KOPT-K1 (cell line): ENCODE results near the gene EFCAB11.
A peak's percentile ranks its signal among the peaks of the same experiment; 100 is the strongest.

ENCODE experiments used
- H3K27ac ChIP-seq: fragments of 200-600 bp; sonication (generic); 2 replicates; pipeline ENCODE4 v1.5.1; 2016; ENCODE audit warnings: antibody characterized with exemption, mild to moderate bottlenecking, low read depth, low read length; ENCODE audit not compliant: poor library complexity, severe bottlenecking
- H3K36me3 ChIP-seq: fragments of 200-600 bp; sonication (generic); 2 replicates; pipeline ENCODE4 v1.5.1; 2017; ENCODE audit warnings: antibody characterized with exemption, mild to moderate bottlenecking, low read length, moderate library complexity; ENCODE audit not compliant: insufficient read depth
- H3K9me3 ChIP-seq: fragments of 200-600 bp; sonication (generic); 2 replicates; pipeline ENCODE4 v1.5.1; 2017; ENCODE audit warnings: antibody characterized with exemption, low read length, mild to moderate bottlenecking; ENCODE audit not compliant: insufficient read depth, poor library complexity, severe bottlenecking

EFCAB11 gene

DNA sequence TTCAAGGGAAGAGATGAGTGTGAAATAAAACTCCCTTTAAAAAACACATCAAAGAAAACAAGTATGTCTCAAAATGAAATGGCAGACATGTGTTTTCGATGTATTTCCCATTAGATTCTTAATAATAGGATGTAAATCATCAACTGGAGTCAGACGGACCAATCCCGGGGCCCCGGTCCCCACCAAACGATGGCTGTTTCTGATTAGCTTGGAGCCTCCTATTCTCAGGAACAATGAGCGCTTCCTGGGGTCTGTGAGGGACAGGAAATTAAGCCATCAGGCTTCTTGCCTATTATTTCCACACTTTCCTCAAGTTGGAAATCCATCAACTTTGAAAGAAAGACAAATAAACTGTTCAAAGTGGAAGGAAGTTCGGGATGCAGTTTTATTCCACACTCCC is 179.4 kb downstream of the EFCAB11 start:
- no peak overlapping the region for H3K27ac ChIP-seq

DNA sequence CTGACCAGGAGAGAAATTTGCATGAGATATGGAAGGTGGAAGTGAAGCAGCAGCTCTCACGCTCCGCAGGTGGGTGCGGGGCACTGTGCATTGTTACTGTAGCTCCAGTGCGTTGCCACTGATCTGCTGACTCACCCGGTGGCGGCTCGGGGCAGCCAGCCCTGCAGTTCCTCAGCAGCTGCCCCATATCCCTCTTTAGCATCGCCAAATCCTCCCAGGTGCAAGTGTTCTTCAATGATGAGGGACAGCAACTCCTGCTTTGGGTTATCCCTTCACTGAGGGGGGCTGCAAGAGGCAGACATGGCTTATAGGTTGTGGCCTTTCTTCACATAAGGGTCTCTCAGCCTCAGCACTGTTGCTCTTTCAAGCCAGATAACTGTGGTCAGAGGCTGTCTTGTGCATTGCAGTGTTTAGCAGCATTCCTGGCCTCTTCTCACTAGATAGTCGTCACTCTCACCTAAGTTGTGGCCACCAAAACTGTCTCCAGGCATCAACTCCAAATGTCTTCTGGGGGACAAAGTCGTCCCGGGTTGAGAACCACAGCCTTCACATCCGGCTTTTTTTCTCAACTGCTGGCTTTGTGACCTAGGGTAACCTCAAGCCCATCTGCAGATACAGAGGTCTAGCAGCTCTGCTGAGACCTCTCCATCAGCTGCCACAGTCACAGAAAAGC is 180.8 kb downstream of the EFCAB11 start:
- Histone ChIP-seq H3K9me3 (no peaks in the 10 kb centered on the region), H3K27ac (peak overlapping the region; percentile 60), H3K36me3 (no peaks in the 10 kb centered on the region)

More for the DNA sequence above, 179.4 kb downstream of the EFCAB11 start:
- Histone ChIP-seq H3K36me3 (no peaks in the 10 kb centered on the region), H3K9me3 (no peaks in the 10 kb centered on the region)

DNA sequence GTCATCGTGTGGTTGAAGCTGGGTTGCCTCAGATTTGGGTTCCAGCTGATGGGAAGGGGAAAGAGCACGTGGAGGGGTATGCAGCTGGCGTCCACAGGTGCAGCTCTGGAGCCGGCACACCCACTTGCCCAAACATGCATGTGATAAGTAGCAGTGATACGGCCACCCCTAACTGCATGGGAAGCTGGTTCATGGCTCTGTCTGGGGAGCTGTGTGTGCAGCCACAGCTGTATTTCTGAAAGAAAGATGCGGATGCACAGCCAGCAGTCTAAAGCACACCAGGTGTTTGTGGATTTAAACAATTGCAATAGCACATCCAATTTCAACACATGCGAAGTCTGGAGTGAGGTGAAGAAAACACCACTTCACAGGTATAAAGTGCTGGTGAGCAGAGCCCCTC is 181.4 kb downstream of the EFCAB11 start:
- Histone ChIP-seq H3K9me3 (no peaks in the 10 kb centered on the region), H3K36me3 (no peaks in the 10 kb centered on the region), H3K27ac (peak overlapping the region; percentile 60)

DNA sequence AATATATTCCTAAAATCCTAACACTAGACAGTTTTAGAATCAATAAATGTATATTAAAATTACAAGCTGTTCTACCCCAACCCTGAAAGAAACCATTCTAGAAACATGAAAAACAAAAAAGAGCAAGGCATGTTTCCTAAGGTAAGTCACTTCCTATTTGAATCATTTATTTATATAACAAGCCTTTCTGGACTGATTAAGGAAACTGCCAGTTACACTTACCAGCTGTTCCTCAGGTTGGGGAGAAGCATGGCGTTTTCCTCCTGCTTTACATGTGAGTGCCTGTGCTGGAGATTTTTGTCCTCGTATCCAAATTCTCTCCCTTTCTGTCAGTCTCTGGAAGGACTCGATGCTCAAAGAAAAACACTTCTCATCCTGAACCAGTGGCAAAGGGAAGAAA is 183.3 kb downstream of the EFCAB11 start:
- Histone ChIP-seq H3K36me3 (no peaks in the 10 kb centered on the region), H3K27ac (no peak overlapping the region), H3K9me3 (no peaks in the 10 kb centered on the region)

DNA sequence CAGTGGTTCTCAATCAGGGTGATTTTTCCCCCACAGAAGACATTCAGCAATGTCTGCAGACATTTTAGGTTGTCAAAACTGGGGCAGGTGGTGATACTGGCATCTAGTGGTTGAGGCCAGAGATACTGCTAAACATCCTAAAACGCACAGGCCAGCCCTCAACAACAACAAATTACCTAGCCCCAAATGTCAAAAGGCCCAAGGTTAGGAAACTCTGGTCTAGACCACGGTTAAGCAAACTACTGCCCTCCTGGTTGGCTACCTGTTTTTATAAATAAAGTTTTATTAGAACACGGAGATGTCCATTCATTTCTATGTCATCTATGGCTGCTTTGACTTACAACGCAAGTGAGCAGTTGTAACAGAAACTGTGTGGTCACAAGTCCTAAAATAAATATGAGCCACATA is 186.7 kb downstream of the EFCAB11 start:
- Histone ChIP-seq H3K9me3 (no peaks in the 10 kb centered on the region), H3K36me3 (no peaks in the 10 kb centered on the region), H3K27ac (no peak overlapping the region)

DNA sequence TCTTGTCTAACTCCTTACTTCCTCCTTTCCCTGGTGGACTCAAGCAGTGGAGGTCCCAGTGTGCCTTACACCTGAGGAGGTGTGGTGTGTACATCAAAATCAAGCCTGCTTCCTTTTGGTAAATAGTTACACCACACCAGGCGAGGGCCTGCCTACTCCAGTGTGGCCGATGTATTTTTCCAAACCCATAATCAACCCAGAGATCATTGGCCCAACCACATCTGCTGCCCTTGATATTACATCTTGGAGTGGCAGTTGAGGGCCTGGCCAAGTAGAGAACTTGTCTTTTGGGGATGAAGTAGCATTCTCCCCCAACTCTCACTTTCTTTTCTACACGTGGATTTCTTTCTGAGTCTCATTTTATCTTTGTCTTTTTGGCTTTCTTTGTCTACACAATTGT is 187.4 kb downstream of the EFCAB11 start:
- Histone ChIP-seq H3K27ac (no peak overlapping the region), H3K36me3 (no peaks in the 10 kb centered on the region), H3K9me3 (no peaks in the 10 kb centered on the region)

DNA sequence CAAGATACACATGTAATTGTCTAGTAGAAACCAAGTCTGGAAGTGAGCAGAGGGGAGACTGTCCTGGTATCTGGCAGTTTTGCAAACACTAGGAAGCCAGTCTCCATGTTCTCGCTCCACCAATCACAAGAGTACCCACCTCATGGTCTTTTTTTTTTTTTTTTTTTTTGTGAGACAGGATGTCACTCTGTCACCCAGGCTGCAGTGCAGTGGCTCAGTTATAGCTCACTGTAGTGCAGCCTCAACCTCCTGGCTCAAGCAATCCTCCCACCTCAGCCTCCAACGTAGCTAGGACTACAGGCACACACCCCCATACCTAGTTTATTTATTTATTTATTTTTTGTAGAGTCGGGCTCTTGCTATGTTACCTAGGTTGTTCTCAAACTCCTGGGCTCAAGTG is 189.2 kb downstream of the EFCAB11 start:
- H3K9me3 ChIP-seq, result no peaks in the 10 kb centered on the region
- H3K36me3 ChIP-seq, result no peaks in the 10 kb centered on the region
- H3K27ac ChIP-seq, result no peak overlapping the region

DNA sequence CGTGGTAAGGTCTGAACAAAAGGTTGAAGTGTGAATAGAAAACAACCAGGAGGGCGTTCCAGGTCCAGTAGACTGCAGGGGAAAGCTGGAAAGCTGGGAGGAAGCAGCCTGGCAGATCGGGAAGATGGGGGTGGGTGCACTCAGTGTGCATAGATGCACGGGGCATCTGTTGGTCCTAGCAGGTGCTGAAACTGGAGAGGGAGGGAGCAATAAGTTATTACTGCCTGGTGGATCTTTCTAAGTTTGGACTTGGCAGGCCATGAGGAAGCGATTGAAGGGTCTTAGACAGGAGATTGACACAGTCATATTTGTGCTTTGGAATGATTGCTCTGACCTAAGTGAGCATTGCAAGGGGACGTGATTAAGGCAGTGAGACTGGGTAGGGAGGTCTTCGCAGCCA is 194.4 kb downstream of the EFCAB11 start:
- no peaks in the 10 kb centered on the region for H3K36me3 ChIP-seq
- peaks cover 12% of the 10 kb centered on the region for H3K9me3 ChIP-seq
- H3K27ac ChIP-seq, result no peak overlapping the region

DNA sequence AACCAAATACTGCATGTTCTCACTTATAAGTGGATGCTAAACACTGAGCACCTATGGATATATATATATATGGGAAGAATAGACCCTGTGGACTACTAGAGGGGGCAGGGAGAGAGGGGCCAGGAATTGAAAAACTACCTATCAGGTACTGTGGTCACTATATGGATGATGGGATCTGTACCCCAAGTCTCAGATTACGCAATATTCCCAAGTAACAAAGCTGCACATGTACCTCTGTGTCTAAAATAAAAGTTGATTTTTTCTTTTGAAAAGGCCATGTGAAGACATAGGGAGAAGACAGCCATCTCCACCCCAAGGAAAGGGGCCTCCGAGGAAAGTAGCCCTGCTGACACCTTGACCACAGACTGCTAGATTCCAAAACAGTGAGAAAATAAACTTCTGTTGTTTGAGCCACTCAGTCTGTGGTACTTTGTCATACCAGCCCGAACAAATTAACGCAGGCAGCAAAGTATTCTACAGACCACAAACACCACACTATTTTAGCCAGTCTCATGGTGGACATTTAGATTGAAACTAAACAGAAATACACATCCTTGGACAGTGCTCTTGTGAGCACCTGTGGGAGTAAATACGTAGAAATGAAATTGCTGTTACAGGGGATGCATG is 197.1 kb downstream of the EFCAB11 start:
- Histone ChIP-seq H3K9me3 (peaks cover 12% of the 10 kb centered on the region), H3K27ac (no peak overlapping the region), H3K36me3 (no peaks in the 10 kb centered on the region)

DNA sequence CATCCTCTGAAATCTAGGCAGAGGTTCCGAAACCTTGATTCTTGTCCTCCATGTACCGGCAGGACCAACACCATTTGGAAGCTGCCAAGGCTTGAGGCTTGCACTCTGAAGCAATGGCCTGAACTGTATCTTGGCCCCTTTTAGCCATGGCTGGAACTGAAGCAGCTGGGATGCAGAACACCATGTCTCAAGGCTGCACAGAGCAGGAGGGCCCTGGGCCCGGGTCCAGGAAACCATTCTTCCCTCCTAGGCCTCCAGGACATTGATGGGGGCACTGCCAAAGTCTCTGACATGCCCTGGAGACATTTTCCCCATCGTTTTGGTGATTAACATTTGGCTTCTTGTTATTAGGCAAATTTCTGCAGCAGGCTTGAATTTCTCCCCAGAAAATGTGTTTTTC is 198.7 kb downstream of the EFCAB11 start:
- H3K9me3 ChIP-seq, result peaks cover 12% of the 10 kb centered on the region
- H3K36me3 ChIP-seq, result no peaks in the 10 kb centered on the region
- H3K27ac ChIP-seq, result no peak overlapping the region

DNA sequence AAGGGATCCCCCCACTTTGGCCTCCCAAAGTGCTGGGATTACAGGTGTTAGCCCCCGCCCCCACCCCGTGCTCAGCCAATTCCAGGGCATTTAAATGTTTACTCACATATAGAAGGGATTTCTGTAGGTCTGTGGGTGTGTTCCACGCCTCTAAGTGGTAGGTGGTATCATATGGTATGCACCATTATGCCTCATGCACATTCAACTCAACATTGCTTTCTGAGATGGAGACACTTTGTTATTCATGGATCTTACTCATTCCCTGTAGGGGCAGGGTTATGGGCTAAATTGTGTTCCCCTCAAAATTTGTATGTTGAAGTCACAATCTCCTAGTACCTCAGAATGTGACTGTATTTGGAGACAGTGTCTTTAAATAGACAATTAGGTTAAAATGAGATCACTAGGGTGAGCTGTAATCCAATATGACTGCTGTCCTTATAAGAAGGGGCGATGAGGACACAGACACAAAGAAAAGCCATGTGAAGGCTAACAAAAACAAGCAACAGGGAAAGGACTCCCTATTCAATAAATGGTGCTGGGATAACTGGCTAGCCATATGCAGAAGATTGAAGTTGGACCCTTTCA is 200.6 kb downstream of the EFCAB11 start:
- no peak overlapping the region for H3K27ac ChIP-seq
- H3K36me3 ChIP-seq, result no peaks in the 10 kb centered on the region
- peaks cover 12% of the 10 kb centered on the region for H3K9me3 ChIP-seq

DNA sequence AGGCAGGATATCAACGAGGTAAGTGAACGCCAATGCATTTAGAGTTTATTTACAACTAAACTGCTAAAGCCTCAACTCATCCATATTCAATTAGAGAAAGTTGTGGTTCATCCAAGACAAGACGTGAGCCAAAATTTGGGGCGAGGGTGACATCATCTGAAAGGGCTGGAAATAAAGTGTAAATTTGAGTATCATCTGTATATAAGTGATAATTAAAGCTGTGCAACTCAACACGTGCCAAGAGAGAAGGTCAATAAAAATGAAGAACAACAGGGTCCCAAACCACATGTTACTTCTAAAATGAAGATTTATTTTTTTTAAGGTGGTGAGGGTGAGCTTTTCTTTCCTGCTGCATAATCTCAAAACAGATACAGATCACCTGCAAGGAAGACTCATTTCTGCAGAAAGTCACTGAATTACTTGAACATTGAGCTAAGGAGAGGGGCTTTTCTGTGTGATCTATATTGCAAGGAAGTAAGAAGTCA is 203.6 kb downstream of the EFCAB11 start:
- Histone ChIP-seq H3K27ac (no peak overlapping the region), H3K36me3 (no peaks in the 10 kb centered on the region), H3K9me3 (peaks cover 7% of the 10 kb centered on the region)

DNA sequence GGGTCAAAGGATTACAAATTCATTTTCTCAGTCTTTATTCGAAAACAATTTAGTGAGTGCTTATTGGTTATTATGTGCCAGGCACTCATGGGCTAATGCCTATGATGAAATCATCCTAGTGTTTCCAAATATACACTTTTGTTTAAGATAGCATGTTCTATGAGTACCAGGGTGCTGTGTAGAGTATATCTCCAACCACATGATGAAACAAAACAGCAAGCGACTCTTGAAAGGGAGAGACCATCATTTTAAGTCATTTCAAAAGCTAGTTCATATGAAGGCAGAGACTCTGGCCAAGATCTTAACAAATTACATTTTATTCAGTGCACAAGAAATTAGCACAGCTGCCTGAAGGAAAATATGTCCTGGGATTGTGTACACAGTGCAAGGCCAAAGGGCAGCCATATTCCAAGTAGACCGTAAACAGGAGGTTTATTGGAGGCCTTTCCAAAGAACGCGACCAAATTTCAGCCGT is 204.2 kb downstream of the EFCAB11 start:
- H3K9me3 ChIP-seq, result peaks cover under 1% of the 10 kb centered on the region
- H3K36me3 ChIP-seq, result no peaks in the 10 kb centered on the region
- H3K27ac ChIP-seq, result no peak overlapping the region

DNA sequence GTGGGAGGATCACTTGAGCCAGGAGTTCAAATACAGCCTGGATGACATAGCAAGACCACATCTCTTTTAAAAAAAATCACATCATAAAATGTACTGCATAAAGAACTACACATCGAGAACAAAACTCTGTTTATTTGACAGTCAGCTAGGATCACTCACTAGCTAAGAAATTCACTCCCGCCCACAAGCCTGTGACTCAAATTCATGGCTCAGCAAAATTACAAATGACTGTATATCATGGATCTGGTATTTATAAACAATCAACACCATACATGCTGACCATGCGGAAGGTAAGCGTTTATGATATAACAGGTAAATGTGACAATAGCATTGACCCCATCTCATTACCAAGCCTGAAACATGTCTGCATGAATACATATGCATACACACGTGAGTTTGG is 206.5 kb downstream of the EFCAB11 start:
- Histone ChIP-seq H3K36me3 (no peaks in the 10 kb centered on the region), H3K27ac (no peak overlapping the region), H3K9me3 (peaks cover under 1% of the 10 kb centered on the region)

DNA sequence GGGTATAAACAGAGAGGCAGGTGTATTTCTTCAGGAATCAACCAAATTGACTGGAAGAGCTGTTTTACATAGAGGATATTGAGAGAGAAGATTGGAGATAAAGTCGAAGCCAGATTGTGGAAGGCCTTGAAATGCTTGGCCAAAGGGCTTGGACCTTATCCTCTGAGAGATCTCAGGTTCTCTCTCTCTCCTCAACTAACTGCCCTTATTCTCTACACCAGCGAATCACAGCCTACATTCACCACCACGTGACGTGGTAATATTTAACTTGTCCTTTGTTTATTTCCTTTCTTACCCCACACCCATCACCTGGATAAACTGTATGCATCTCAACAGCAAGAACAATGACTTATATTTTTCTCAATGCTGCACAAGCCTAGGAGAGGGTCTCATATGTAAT is 207.4 kb downstream of the EFCAB11 start:
- Histone ChIP-seq H3K9me3 (peaks cover 9% of the 10 kb centered on the region), H3K27ac (no peak overlapping the region), H3K36me3 (no peaks in the 10 kb centered on the region)
